KOPT-K1 (cell line): Measurements from ENCODE around the gene CCT5.

Experiments
- H3K27ac ChIP-seq: fragments of 200-600 bp; sonication (generic); 2 replicates; pipeline ENCODE4 v1.5.1; 2016; ENCODE audit warnings: antibody characterized with exemption, mild to moderate bottlenecking, low read depth, low read length; ENCODE audit not compliant: poor library complexity, severe bottlenecking
- H3K36me3 ChIP-seq: fragments of 200-600 bp; sonication (generic); 2 replicates; pipeline ENCODE4 v1.5.1; 2017; ENCODE audit warnings: antibody characterized with exemption, mild to moderate bottlenecking, low read length, moderate library complexity; ENCODE audit not compliant: insufficient read depth
- H3K9me3 ChIP-seq: fragments of 200-600 bp; sonication (generic); 2 replicates; pipeline ENCODE4 v1.5.1; 2017; ENCODE audit warnings: antibody characterized with exemption, low read length, mild to moderate bottlenecking; ENCODE audit not compliant: insufficient read depth, poor library complexity, severe bottlenecking

Gene CCT5

DNA sequence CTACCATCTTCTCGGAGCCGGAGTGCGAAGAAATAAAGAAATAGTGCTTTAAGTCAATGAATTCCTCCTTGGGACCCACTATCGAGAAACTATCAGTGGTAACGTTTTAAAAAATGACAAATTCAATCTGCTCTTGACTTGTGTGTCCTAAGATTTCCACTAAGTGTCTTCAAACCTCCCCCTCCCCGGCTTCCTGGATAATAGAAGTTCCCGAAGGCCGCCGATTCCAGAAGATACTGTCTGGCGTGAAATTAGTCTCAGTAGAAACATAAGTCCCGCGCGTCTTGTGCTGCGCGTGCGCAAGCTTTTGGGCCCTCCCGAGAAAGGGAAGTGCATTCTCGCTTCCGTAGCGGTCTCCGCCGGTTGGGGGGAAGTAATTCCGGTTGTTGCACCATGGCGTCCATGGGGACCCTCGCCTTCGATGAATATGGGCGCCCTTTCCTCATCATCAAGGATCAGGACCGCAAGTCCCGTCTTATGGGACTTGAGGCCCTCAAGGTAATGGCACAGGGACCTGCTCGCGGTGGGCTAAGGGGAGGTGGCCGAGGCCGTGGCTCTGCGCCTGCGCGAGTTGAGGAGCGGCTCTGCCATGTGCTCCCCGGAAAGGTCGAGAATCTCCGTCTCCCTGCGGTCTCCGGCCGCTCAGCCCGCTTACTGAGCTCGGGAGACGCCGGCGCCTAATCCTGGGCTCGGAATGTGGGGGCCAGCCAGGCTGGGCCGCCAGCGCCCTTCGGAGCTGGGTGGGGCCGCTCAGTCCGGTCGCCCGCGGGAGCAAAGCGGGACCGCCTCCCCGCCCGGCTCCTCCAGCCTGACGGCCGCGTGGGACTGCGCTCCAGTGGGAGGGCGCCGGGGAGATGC is at the start of gene CCT5:
Gene CCT5 (plus strand): TSS at position 333 of the 858 bp plus-strand sequence. CDS start 61 bp downstream, at position 394.
- peaks cover 37% of the 10 kb centered on the region for H3K36me3 ChIP-seq

DNA sequence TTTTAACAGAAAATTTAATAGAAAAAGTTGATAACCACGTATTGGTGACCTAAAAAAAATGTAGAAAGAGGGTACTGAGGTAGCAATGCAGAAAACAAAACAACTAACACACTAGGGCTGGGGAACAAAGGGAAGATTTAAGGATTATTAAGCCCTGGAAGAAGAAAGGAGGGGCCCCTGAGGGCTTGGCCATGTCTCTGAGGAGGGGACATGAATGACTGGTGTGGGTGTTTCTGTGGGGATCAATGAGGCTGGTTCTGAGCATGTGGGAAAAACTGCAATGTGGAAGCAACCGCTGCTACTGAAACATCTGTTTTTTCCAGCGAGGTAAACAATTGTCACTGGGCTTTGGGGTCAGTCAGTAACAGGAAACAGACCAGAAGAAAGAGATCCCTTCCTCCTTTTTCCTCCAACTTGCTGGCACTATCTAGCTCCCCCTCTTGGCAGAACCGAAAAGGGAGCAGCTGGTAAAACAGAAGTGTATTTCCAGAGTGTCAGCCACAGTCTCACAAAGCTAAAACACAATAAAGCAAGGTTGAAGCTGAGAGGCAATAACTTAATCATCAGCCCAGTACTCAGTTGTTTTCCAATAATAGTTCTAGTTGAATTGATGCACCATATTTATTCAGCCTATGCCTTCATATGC is 48.7 kb upstream of the CCT5 start:
- H3K27ac ChIP-seq, result no peak overlapping the region
- H3K9me3 ChIP-seq, result peaks cover 12% of the 10 kb centered on the region
- no peaks in the 10 kb centered on the region for H3K36me3 ChIP-seq

More for the DNA sequence above, at the start of gene CCT5:
- Histone ChIP-seq H3K9me3 (no peaks in the 10 kb centered on the region), H3K27ac (peak within 1 kb of the TSS; percentile 96)

DNA sequence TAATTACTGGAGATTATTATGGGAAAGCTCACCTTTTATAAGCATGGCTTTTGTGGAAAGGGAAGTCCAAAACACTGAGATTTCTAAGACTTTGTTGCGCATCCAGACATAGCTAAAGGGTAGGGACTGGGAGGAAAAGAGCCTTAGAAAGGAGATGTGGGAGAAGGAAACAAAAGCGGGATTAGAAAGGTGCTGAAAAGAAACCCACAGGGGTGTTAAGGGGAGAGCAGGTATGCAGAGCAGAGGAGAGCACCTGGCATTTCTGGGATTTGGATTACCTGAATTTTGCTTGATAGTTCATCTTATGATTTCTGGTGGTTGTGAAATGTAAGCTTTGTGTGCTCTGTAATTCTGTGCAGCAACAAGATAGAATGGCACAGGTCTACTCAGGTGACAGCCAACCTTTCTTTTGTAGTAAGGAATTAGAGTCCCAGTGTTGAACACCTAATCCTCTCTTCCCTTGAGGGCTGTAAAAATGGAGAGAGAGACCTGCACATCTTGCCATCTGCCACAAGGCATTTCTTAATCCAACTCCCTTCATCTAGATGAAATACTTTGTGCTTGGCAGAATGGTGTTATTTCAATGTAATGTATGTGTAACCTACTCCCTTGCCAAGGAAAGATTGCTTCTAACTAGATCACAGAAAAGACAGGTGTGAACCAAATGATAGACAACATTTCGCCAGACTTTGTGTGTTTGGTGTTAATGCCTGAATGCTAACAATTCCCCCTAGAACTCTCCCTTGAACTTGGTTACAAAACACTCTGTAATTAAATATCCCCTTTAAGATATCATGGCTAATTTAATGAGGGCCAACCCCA is 47.8 kb upstream of the CCT5 start:
- peaks cover 12% of the 10 kb centered on the region for H3K9me3 ChIP-seq
- H3K27ac ChIP-seq, result no peak overlapping the region
- H3K36me3 ChIP-seq, result no peaks in the 10 kb centered on the region

DNA sequence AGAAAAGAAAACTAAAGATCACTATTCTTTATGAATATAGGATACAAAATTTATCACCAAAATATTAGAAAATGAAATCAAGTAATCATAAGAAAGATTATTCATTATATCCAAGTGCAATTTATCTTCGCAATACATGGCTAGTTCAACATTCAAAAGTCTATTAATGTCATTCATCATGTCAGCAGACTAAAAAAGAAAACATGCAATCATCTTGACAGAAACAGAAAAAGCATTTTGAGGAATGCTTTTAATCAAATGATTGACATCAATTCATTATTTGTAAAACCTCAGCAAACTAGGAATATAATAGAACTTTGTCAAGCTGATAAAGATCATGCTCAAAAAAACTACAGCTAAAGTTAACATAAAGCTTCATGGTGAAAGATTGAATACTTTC is 41.1 kb upstream of the CCT5 start:
- H3K36me3 ChIP-seq, result no peaks in the 10 kb centered on the region
- no peaks in the 10 kb centered on the region for H3K9me3 ChIP-seq
- H3K27ac ChIP-seq, result no peak overlapping the region

DNA sequence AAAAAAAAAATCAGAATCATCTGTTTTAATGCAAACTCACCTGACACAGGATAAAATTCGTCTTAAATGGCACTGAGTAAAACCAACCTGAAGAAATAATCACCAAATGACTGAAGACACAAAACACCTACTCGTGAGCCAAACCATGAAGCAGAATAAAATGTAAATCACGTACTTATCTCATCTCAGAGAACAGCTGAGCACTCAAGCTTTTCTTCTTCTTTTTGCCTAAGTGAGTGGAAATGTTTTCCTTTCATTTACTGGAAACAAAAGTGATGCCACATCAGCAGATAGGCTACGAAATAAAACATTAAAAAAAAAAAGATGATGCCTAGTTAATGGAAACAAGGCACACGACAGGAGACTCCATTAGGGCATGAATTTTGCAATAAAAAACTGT is 36.8 kb upstream of the CCT5 start:
- H3K36me3 ChIP-seq, result no peaks in the 10 kb centered on the region
- H3K9me3 ChIP-seq, result no peaks in the 10 kb centered on the region
- no peak overlapping the region for H3K27ac ChIP-seq

DNA sequence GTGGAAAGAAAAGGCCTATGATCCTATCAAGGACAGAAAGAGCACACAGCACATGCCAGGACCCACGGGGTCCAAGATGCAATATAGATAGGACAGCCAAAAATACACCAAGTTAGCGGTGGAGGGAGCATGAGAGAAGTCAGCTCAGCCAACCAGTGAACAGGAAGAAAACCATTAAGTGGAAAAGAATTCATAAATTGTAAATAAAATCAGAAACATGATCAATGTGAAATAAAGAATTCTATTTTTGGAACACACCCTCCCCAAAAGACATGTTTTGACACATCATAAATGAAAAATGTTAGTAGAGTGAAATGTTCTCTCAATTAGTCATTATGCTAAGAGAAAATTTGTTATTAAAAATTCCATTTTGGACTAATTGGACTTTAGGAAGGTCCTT is 36.0 kb upstream of the CCT5 start:
- H3K9me3 ChIP-seq, result no peaks in the 10 kb centered on the region
- H3K27ac ChIP-seq, result no peak overlapping the region
- H3K36me3 ChIP-seq, result no peaks in the 10 kb centered on the region

DNA sequence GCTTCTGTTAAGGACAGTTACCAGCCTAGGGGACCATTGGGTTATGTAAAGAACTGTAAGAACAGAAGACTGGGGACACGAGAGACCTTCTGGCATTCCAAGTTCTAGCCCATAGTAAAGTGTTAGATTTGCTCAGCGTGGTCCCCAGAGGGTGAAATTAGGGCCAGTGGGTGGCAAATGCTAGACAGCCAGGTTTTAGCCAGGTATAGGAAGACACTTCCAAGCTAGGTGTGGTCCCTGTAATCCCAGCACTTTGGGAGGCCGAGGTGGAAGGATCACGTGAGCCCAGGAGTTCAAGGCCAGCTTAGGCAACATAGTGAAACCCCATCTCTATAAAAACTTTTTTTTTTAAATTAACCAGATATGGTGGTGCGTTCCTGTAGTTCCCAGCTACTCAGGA is 34.7 kb upstream of the CCT5 start:
- no peak overlapping the region for H3K27ac ChIP-seq
- no peaks in the 10 kb centered on the region for H3K36me3 ChIP-seq
- H3K9me3 ChIP-seq, result no peaks in the 10 kb centered on the region

DNA sequence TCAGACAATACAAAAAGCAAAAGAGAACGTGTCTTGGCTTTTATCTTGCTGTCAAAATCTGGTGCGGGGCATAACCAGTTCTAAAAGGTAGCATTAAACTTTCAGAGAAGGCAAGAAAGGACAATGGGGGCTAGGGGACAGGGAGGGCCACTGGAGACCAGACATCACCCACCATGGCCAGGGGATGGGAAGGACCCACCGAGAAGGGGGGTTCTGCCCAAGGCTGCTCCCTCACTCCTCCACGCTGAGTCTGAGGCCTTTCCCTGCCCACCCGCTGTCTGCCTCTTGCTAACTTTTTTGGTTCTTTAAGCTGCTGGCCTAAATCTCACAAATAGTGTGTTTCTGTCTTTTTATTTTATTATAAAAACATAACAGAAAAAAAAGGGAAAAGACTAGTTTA is 34.0 kb upstream of the CCT5 start:
- no peak overlapping the region for H3K27ac ChIP-seq

DNA sequence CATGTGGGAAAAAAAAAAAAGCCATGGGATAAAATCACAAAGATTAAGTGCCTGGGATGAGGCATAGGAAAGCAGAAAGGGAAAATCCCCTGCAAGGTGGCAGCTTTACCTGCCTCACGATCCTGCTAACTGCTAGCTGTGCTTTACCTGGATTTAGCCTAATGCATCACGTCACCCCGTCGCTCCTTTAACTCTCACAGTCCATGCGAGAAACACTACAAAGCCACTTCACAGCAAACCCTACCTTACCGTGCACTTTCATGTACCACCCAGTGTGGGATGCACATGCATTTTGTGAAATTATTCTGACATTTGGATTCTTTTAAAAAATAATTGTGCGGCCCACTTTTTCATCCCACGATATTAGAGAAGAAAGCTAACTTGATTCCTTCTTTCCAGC is 31.4 kb upstream of the CCT5 start:
- no peak overlapping the region for H3K27ac ChIP-seq
- H3K9me3 ChIP-seq, result no peaks in the 10 kb centered on the region
- H3K36me3 ChIP-seq, result peaks cover 22% of the 10 kb centered on the region; the same call in 1 of the 2 replicates

More for the DNA sequence above, 34.0 kb upstream of the CCT5 start:
- Histone ChIP-seq H3K9me3 (no peaks in the 10 kb centered on the region), H3K36me3 (peaks cover 4% of the 10 kb centered on the region; the same call in 1 of the 2 replicates)

DNA sequence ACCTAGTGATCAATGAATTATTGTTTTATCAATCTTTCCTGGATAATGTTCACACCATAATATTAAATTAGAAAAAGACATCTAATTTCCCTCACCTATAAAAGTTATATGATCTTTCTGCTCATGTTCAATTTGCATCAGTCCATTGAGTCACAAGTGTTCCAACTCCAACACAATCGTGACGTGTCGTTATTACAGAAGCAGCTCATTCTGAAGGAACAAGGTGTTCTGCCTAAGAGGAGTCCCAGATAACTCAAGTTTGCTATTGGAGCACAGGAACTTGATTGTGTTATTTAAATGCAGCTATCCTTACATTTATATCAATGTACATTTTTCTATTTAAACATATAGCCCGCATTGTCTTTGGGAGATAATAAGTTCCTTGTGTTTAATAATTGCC is 31.0 kb upstream of the CCT5 start:
- Histone ChIP-seq H3K36me3 (peaks cover 22% of the 10 kb centered on the region; the same call in 1 of the 2 replicates), H3K9me3 (no peaks in the 10 kb centered on the region), H3K27ac (no peak overlapping the region)

DNA sequence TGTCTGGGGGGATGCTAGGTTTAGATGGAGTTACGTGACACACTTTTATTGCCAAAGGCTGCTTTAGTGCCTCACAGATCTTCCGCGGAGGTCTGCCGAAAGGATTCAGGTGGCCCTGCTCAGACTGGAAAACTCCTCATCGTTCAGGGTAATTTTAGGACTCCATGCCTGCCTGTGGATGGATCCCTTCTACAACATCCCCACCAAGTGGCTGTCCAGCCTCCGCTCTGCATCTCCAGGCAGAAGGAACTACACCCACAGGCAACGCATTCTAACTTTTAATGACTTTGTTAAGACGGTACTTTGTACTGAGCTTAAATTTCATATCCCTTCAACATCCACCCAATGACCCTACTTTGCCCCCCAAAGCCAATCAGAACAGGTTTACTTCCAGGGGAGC is 29.8 kb upstream of the CCT5 start:
- H3K27ac ChIP-seq, result no peak overlapping the region
- no peaks in the 10 kb centered on the region for H3K9me3 ChIP-seq
- H3K36me3 ChIP-seq, result peaks cover 22% of the 10 kb centered on the region; the same call in 1 of the 2 replicates

DNA sequence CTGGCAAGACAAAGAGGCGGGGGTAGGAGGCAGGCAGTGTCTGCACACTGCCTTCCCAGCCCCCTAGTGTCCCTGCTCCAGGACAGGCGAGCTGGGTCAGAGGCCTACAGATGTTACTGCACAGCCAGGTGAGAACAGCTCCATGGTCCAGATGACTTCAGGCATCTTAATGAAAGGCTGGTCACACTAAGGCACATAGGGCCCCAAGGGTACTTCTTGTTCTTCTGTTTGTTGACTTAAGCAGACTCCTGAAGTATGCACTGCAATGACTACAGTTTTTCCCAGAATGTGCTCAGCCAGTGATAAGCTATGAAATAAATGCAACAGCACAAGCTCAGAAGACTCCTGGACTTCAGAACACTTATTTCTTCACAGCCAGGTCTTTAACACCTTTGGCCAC is 27.8 kb upstream of the CCT5 start:
- H3K27ac ChIP-seq, result no peak overlapping the region
- peaks cover 32% of the 10 kb centered on the region for H3K36me3 ChIP-seq

DNA sequence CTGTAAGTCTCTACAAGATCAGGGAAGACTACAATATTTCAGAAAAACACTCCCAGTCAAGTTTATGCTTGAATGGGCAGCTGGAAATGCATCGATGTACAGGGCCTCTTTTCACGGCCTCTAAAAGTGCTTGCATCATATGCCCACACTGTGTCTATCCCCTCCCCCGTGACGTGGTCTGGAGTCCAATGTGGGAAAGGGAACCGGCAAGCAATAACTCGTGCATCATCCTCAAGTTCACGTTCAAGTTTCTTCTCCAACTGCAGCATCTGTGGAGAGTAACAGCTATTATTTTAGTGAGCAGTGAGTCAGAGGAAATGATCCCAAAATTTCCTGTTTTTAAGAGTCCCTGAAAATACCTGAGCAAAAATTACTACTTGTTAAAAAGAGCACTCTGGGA is 22.7 kb upstream of the CCT5 start:
- Histone ChIP-seq H3K36me3 (peaks cover 15% of the 10 kb centered on the region), H3K9me3 (no peaks in the 10 kb centered on the region), H3K27ac (no peak overlapping the region)

More for the DNA sequence above, 27.8 kb upstream of the CCT5 start:
- no peaks in the 10 kb centered on the region for H3K9me3 ChIP-seq

DNA sequence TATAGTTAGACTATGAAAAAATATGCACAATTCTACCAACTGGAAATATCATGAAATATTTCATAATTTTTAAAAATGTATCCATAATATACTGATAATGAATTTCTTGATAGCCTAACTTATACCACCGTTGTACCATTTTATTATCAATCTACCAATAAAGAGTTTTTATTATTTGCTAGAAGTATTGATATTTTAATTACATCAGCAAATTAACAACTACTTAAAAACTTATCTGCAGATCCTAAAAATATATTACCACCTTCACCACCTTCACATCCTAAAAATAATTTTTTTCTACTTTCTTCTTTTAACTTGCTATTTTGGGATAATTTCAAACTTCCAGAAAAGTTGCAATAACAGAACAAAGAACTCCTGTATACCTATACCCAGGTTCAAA is 21.8 kb upstream of the CCT5 start:
- Histone ChIP-seq H3K27ac (no peak overlapping the region), H3K9me3 (no peaks in the 10 kb centered on the region), H3K36me3 (peaks cover 14% of the 10 kb centered on the region)
